HG02840 (cell line): ENCODE results near the gene COA8.
"Not testable (repeated sequence)": the region's sequence is repeated elsewhere in the genome, so short reads cannot be mapped to it uniquely, and the experiment has no call there.

Source experiments
- ATAC-seq: cut with Tn5 transposase; IDR thresholded peaks from one replicate; pipeline ENCODE4 v1.9.1; 2021; ENCODE audit warnings: mild to moderate bottlenecking, moderate library complexity, moderate number of reproducible peaks; ENCODE audit not compliant: unreplicated experiment, low FRiP score

Gene COA8

GRCh38 chr14:103568952-103569351 is 6.2 kb downstream of the COA8 start:
- no peak for ATAC-seq

- ATAC-seq: no peak
Observed at GRCh38 chr14:103569408-103569807, 6.6 kb downstream of the COA8 start.

GRCh38 chr14:103574104-103574503 is 11.3 kb downstream of the COA8 start:
- ATAC-seq: no peak

GRCh38 chr14:103574707-103575285 is 12.0 kb downstream of the COA8 start:
- no peak for ATAC-seq

DNA sequence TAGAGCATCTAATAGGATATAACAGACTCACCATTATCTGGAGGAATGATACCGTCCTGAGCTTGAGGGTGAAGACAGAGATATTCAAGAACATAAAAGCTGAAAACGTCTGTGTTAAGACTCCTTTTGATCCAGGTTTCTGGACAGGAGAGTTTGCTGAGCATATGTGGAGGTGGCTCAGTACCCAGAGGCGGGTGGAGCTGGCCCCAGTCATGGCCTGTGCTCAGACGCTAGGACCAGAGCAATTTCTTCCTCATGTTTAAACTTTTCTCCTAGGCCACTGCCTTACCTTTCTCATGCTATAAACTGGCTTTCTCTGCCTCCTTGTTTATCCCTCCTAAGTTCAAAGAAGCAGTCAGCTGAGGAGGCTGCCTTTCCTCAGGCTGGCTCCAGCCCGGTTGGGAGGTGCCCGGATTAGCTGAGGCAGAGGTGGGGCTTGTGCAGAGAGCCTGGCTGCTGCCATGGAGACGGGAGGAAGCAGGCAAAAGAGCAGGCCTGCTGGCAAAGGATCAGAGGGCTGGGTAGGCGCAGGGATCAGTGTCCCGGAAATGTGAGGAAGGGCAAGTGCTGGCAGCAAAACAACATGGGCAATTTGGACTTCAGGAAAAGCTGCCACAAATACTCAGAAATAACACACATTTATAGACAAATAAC is 13.7 kb downstream of the COA8 start:
- ATAC-seq: no peak

GRCh38 chr14:103578401-103579075 is 15.8 kb downstream of the COA8 start:
- no peak for ATAC-seq

DNA sequence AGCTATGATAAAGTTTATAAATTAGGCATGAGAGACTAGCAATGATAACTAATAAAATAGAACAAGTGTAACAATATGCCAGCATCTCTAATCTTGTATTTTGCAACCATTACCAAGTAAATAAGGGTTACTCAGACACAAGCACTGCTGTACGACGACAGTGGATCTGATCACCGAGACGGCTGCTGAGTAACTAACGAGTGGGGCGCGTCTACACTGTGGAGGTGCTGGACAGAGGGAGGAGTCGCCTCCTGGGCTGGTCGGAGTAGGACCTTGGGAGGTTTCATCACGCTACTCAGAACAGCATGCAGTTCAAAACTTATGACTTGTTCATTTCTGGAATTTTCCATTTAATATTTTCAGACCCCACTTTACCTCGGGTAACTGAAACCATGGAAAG is 18.4 kb downstream of the COA8 start:
- ATAC-seq: no peak

GRCh38 chr14:103581954-103582703 is 19.4 kb downstream of the COA8 start:
- ATAC-seq: no peak

GRCh38 chr14:103584326-103584915 is 21.7 kb downstream of the COA8 start:
- ATAC-seq: no peak

GRCh38 chr14:103593577-103593976 is 30.8 kb downstream of the COA8 start:
- no peak for ATAC-seq

GRCh38 chr14:103594265-103594664 is 31.5 kb downstream of the COA8 start:
- ATAC-seq: no peak

DNA sequence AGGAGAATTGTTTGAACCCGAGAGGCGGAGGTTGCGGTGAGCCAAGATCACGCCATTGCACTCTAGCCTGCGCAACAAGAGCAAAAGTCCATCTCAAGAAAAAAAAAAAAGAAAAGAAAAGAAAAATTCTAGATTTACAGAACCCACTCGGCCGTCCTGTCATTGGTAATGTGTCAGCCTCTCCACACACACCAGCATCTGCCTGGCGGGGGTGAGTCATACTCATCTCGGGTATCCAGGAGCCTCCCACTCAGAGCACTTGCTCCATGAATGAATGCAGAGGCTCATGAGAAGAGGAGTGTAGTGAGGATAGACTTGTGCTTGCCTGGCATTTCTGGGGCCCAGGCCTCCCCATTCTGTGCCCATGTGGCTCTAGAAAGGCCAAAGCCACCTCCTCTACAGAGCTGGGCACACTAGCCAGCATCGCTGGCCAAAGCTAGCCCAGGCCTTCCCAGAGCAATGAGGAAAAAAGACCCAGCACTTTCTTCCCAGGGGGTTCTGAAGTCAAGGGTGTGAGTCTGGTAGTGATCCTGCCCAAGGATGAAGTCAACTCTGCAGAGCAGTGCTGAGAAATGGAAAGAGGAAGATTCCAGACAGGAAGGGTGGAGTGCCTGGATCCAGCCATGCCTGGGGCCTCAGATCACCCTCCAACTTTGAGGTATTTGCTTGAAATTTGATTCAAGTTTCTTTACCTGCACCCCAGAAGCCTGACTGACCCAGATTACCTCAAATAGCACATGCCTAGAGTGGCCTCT is 35.0 kb downstream of the COA8 start:
- ATAC-seq: no peak

- ATAC-seq: no peak
Observed at GRCh38 chr14:103600503-103600902, 37.7 kb downstream of the COA8 start.

- no peak for ATAC-seq
Observed at GRCh38 chr14:103604620-103605019, 41.9 kb downstream of the COA8 start.

DNA sequence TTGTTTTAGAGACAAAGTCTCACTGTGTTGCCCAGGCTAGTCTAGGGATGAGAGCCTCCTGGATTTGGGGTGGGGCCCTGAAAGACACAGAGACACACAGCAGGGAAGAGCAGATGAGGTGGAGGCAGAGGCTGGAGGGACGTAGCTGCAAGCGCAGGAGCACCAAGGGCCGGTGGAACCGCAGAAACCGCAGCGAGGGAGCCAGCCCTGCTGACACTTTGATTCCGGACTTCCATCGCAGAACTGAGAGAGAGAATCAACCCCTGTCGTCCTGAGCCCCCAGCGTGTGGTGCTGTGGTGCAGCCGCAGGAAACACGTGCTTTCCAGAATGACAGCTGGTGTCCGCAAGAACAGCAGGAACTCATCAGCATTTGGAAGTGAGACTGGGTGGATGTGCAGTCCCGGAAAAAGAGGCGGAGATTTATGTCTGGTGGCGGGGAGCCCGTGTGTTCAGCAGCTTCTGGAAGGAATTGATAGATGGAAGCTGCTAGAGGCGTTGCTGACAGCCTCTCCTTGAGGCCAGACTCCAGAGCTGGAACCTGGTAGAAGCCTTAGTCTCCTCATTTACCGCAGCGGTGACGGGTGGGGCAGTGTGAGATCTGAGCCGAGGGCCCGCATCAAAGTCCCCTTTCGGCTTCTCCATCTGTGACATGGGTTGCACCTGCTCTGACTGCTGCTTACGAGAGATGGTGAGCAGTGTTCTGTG is 44.4 kb downstream of the COA8 start:
- no peak for ATAC-seq

DNA sequence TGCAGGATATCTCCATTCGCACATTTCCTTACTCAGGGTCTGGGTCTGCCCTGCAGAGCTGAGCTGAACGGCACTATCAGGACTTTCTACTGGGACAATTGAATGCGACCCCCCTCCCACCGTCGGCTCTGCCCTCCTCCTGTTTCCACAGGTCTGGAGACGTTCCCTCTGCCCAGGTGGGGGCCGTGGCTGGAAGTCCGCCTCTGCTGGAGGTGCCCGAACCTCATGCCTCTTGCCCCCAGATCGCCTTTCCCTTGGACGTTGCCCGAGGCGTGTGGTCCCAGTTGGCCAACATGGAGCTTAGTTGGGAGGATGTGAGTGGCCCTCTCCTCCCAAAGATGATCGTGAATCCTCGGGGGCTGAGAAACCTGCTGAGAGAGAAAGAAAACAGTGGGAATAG is 45.1 kb downstream of the COA8 start:
- no peak for ATAC-seq

DNA sequence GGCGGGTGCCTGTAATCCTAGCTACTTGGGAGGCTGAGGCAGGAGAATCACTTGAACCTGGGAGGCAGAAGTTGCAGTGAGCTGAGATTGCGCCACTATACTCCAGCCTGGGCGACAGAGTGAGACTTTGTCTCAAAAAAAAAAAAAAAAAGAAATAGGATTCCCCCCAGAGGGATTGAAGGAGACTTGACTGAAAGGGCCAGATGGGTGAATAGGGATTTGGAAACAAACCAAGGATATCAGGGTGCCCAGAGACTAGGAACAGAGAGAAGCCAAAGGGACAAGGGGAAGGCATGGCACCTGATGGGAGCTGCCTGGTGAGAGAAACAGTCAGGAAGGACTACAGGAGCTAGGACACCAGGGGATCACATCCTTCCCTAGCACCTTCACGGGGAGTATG is 46.3 kb downstream of the COA8 start:
- ATAC-seq: not testable (repeated sequence)

DNA sequence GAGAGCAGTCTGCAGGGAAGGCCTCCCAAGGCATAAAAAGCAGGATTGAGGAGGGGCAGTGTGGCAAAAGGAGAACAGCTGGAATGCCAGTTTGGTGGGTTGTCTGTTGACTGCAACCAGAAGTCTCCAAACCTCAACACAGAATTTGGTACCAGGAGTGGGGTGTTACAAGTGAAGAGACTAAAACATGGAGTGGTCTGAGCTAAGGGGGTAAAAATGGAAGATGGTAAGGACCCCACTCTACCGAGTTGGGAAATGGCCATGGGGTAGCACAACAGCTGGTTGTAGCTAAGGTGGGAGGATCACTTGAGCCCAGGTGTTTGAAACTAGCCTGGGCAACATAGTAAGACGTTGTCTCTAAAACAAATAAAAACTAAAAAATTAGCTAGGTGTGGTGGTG is 48.5 kb downstream of the COA8 start:
- no peak for ATAC-seq

GRCh38 chr14:103613517-103613916 is 50.8 kb downstream of the COA8 start:
- ATAC-seq: no peak
